GM04503 (cell line): ENCODE measurements around the gene IQGAP2.
"Not testable (repeated sequence)": the region's sequence is repeated elsewhere in the genome, so short reads cannot be mapped to it uniquely, and the experiment has no call there.

Source experiments
- DNase-seq: peaks from one replicate; pipeline ENCODE4 v3.0.0-alpha.2; 2012; ENCODE audit warnings: low read depth

IQGAP2 gene

GRCh38 chr5:76718381-76718832 lies 315.3 kb downstream of the IQGAP2 start:
- DNase-seq = no peak

- no peak for DNase-seq
Measured at GRCh38 chr5:76718880-76719279, 315.8 kb downstream of the IQGAP2 start.

- DNase-seq = no peak
Measured at GRCh38 chr5:76720988-76721569, 318.0 kb downstream of the IQGAP2 start.

- DNase-seq = no peak
Measured at GRCh38 chr5:76723266-76723665, 320.2 kb downstream of the IQGAP2 start.

GRCh38 chr5:76723906-76724305 lies 320.8 kb downstream of the IQGAP2 start:
- DNase-seq = no peak

DNA sequence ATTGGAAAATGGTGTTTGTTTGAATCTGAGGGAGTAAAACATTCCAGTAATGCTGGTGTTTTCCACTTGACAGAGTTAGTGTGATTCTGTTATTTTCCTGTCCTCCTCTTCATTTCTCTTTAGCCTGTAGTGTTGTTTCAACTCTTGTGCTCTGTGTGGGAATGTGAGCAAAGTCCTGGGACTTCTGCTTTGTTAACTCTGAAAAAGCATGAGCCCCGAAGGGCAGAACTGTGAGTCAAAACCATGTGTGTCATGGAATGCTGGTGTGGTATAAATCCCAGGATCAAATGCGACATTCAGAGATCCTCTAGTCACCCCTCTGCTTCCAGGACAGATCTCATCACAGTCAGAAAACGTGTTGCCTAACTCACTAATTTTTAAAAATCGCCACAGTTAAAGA lies 321.8 kb downstream of the IQGAP2 start:
- no peak for DNase-seq

GRCh38 chr5:76728965-76729364 lies 325.9 kb downstream of the IQGAP2 start:
- no peak for DNase-seq

- DNase-seq = no peak
Measured at GRCh38 chr5:76729373-76730290, 326.5 kb downstream of the IQGAP2 start.

DNA sequence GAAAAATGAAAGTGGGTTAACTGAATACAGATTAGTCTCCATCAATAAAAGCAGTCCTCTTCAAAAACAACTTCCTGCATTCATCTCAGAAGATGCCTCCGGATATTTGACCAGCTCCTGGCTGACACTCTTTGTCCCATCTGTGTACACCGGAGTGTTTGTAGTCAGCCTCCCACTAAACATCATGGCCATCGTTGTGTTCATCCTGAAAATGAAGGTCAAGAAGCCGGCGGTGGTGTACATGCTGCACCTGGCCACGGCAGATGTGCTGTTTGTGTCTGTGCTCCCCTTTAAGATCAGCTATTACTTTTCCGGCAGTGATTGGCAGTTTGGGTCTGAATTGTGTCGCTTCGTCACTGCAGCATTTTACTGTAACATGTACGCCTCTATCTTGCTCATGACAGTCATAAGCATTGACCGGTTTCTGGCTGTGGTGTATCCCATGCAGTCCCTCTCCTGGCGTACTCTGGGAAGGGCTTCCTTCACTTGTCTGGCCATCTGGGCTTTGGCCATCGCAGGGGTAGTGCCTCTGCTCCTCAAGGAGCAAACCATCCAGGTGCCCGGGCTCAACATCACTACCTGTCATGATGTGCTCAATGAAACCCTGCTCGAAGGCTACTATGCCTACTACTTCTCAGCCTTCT lies 329.4 kb downstream of the IQGAP2 start:
- no peak for DNase-seq

GRCh38 chr5:76733049-76733417 lies 329.9 kb downstream of the IQGAP2 start:
- DNase-seq = no peak

DNA sequence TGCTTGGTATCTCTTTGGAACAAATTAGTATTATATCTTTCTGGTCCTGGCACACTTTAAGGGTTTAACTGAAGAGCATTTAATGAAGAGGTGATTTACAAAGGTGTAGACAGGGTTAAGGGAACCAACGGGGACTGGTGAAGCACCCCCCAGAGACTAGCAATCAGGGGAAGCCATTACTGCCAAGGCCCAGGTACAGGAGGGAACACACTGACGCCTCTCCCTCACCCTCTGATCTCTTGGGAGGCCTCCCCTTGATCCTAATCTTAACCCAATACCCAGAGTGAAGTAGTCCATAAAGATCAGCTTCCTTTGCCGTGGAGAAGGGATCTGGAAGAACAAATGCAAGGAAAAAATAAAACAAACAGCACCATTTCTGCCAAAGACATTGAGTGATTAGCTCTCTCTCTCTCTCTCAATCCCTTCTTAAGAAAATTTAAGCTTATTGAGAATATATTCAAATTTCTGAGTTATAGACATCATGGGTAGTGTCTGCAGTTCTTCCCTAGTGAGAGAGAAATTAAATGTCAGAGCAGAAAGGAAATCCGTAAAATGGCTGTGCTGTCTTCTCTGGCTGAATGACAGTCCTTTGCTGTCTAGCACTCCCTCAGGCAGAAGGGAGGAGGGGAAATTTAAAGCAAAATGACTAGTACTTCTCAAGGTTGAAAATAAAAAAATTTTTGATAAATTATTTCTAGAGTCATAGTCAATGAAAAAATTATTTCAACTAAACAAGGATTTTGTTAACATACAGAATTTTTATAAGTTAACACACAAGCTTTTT lies 332.9 kb downstream of the IQGAP2 start:
- no peak for DNase-seq

GRCh38 chr5:76736679-76737556 lies 333.8 kb downstream of the IQGAP2 start:
- no peak for DNase-seq

DNA sequence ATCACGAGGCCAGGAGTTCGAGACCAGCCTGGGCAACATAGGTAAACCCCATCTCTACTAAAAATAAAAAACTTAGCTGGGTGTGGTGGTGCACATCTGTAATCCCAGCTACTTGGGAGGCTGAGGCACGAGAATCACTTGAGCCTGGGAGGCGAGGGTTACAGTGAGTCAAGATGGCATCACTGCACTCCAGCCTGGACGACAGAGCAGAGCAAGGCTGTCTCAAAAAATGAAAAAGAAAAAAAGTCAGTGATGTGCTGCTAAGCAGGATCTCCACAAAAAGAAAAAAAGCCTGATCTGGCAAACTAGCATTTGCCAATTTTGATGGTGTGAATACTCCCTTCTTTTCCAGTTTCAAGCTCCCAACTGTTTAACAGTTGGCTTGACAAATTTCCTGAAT lies 334.8 kb downstream of the IQGAP2 start:
- DNase-seq = no peak

GRCh38 chr5:76741506-76741905 lies 338.4 kb downstream of the IQGAP2 start:
- not testable (repeated sequence) for DNase-seq

- peak; percentile 36 for DNase-seq
Measured at GRCh38 chr5:76742583-76742982, 339.5 kb downstream of the IQGAP2 start.

GRCh38 chr5:76744632-76745031 lies 341.5 kb downstream of the IQGAP2 start:
- no peak for DNase-seq

DNA sequence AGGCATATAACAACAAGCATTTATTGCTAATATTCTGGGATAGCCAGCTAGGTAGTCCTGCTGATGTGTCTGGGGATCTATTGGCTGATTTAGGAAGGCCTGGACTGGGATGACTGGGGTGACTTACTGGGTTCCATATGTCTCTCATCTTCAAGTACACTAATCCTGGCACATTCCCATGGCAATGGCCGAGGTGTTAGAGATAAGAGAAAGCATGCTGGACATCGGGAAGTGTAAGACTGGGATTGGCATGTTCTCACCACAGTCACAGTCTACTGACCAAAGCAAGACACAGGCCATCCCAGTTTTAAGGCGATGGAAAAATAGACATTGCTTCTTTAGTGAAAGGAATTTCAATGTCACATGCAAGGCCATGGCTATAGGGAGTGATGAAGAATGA lies 342.6 kb downstream of the IQGAP2 start:
- DNase-seq = no peak

DNA sequence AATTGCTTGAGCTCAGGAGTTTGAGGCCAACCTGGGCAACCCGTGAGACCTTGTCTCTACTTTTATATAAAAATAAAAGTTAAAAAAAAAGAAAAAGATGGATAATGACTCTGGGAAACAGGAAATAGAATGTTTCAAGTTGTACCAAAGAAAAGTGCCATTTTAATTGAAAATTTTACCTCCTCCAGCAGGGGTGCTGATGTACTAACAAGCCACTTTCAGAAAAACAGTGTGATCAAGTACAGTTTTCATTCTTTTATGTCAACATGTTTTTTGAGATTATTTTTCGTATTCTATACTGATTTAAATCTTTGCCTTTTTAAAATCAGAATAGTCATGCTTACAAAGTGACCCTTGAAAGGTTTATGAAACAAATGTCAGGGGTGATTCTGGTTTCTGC lies 343.6 kb downstream of the IQGAP2 start:
- DNase-seq = no peak

DNA sequence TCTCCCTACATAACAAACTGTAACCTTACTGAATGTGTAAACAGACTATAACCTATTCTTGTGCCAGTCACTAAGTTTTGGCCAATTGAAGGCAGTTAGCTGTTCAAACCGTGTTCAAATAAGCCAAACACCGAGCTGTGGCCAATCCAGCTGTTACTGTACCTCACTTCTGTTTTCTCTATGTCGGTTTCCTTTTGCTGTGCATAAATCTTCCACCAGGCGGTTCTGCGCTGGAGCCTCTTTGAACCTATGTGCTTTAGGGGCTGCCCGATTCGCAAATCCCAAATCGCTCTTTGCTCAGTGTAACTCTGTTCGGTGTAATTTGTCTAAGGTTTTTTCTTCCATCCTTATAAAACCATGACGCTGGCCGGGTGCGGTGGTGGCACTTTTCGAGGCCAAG lies 344.6 kb downstream of the IQGAP2 start:
- no peak for DNase-seq

DNA sequence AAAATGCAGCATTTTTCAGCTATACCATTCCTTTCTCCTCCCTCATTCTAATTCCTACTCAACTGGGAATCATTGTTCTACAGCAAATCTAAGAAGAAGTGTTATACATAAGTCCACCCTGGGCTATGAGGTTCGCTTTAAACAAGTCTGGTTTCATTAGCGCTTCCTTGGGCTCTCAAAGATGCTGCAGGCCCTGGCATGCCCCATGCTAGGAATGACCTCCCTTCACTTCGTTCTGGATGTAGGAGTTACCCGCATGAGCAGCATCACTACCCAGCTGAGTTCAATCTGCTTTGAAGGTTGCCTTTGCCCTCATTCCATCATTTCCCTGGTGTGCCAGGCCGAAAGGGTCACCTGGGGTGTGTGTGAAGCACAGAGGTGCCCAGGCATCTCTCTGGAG lies 348.2 kb downstream of the IQGAP2 start:
- no peak for DNase-seq

GRCh38 chr5:76754668-76755078 lies 351.6 kb downstream of the IQGAP2 start:
- no peak for DNase-seq
